Stimulated activated CD8-positive, alpha-beta memory T cell treated with anti-CD3 and anti-CD28 coated beads, Interleukin-4, amount 100 ng/mL, for 1 hour (primary cell): ENCODE data around the gene EFCAB5.
"Not testable (repeated sequence)": the region's sequence is repeated elsewhere in the genome, so short reads cannot be mapped to it uniquely, and the experiment has no call there.

Experiments used
- DNase-seq, 2 donors: peaks; one replicate each; pipeline ENCODE4 v3.0.0-alpha.2; 2020; ENCODE audit warnings: low read depth in 2 of 2, low spot score in 1 of 2

EFCAB5 gene

GRCh38 chr17:30002088-30002487 lies 60.7 kb downstream of the EFCAB5 start:
- no peak for DNase-seq

- DNase-seq = no peak
These were observed 64.4 kb downstream of the EFCAB5 start for GRCh38 chr17:30005709-30006320.

- DNase-seq = not testable (repeated sequence)
These were observed 70.5 kb downstream of the EFCAB5 start for GRCh38 chr17:30011934-30012333.

- DNase-seq = no peak
These were observed 80.4 kb downstream of the EFCAB5 start for GRCh38 chr17:30021708-30022317.

- not testable (repeated sequence) for DNase-seq
These were observed 83.9 kb downstream of the EFCAB5 start for GRCh38 chr17:30025325-30025724.

- DNase-seq = no peak
These were observed 86.2 kb downstream of the EFCAB5 start for GRCh38 chr17:30027676-30028075.

GRCh38 chr17:30031214-30031869 lies 89.9 kb downstream of the EFCAB5 start:
- DNase-seq = no peak

GRCh38 chr17:30035369-30035768 lies 93.9 kb downstream of the EFCAB5 start:
- DNase-seq = no peak

GRCh38 chr17:30040719-30041518 lies 99.5 kb downstream of the EFCAB5 start:
- not testable (repeated sequence) for DNase-seq

GRCh38 chr17:30041551-30041950 lies 100.1 kb downstream of the EFCAB5 start:
- DNase-seq = no peak

- DNase-seq = no peak
These were observed 120.9 kb downstream of the EFCAB5 start for GRCh38 chr17:30062372-30062771.

- DNase-seq = no peak
These were observed 123.3 kb downstream of the EFCAB5 start for GRCh38 chr17:30064738-30065137.

- no peak for DNase-seq
These were observed 127.0 kb downstream of the EFCAB5 start for GRCh38 chr17:30068465-30068864.

- DNase-seq = no peak
These were observed 132.8 kb downstream of the EFCAB5 start for GRCh38 chr17:30074254-30074653.

- DNase-seq = no peak
These were observed 133.3 kb downstream of the EFCAB5 start for GRCh38 chr17:30074730-30075129.

GRCh38 chr17:30082773-30083172 lies 141.3 kb downstream of the EFCAB5 start:
- DNase-seq = no peak

GRCh38 chr17:30084788-30085187 lies 143.4 kb downstream of the EFCAB5 start:
- DNase-seq = no peak

GRCh38 chr17:30086896-30087295 lies 145.5 kb downstream of the EFCAB5 start:
- no peak for DNase-seq

GRCh38 chr17:30087431-30087830 lies 146.0 kb downstream of the EFCAB5 start:
- not testable (repeated sequence) for DNase-seq

GRCh38 chr17:30091121-30091670 lies 149.8 kb downstream of the EFCAB5 start:
- DNase-seq = no peak

- DNase-seq = no peak
These were observed 150.3 kb downstream of the EFCAB5 start for GRCh38 chr17:30091771-30092170.
